H1 (cell line): ENCODE data around the gene GRIP1. TPM values are rescaled to one million over a fixed set of nuclear protein-coding genes. Genes with fewer than 3 reads are reported as not detected.

Source experiments
- CTCF ChIA-PET: fragments of 300-600 bp; sonication (Branson Sonifier 250); formaldehyde crosslinking; loops from one replicate; lab custom pipeline; 2021; ENCODE audit not compliant: partially characterized antibody; lab: Charles Lee
- POLR2A ChIA-PET: fragments of 300-600 bp; sonication (Branson Sonifier 250); formaldehyde crosslinking; loops from one replicate; lab custom pipeline; 2021; ENCODE audit warnings: inconsistent platforms; ENCODE audit not compliant: partially characterized antibody; lab: Charles Lee
- DNase-seq, 2 experiments: peaks; one replicate each; pipeline versions ENCODE4 v3.0.0 to v3.0.0-alpha.2; 2010 to 2022; ENCODE audit warnings: low spot score in 2 of 2, low read depth in 1 of 2, mixed read lengths in 1 of 2
- FAIRE-seq: peaks from 2 replicates; lab custom pipeline; 2011; peaks lifted over from hg19 to GRCh38; lab: Jason Lieb, UNC
- H2AFZ ChIP-seq: 2 replicates; pipeline ENCODE4 v1.8.1; 2012; ENCODE audit warnings: low read length, inconsistent platforms
- H2AK5ac ChIP-seq: 2 replicates; pipeline ENCODE4 v1.6.1; 2013; ENCODE audit warnings: low read depth, low read length
- H2BK120ac ChIP-seq: replicated peaks from 2 replicates; pipeline ENCODE3; 2013; ENCODE audit warnings: low read depth, low read length, inconsistent platforms
- H2BK12ac ChIP-seq: 2 replicates; pipeline ENCODE4 v1.6.1; 2013; ENCODE audit warnings: low read depth, low read length
- H2BK15ac ChIP-seq: 2 replicates; pipeline ENCODE4 v1.6.1; 2013; ENCODE audit warnings: low read length
- H2BK20ac ChIP-seq: 2 replicates; pipeline ENCODE4 v1.6.1; 2013; ENCODE audit warnings: low read length
- H2BK5ac ChIP-seq: 2 replicates; pipeline ENCODE4 v1.6.1; 2013; ENCODE audit warnings: low read depth, low read length
- H3K14ac ChIP-seq: 2 replicates; pipeline ENCODE4 v1.6.1; 2013; ENCODE audit warnings: inconsistent platforms; ENCODE audit not compliant: insufficient read length
- H3K18ac ChIP-seq: 2 replicates; pipeline ENCODE4 v1.6.1; 2013; ENCODE audit warnings: low read length; ENCODE audit errors: extremely low read depth
- H3K23ac ChIP-seq: 2 replicates; pipeline ENCODE4 v1.6.1; 2013; ENCODE audit warnings: inconsistent platforms; ENCODE audit not compliant: insufficient read length
- H3K23me2 ChIP-seq: 2 replicates; pipeline ENCODE4 v1.6.1; 2013; ENCODE audit warnings: low read depth, low read length
- H3K27ac ChIP-seq: 2 replicates; pipeline ENCODE4 v1.6.1; 2011; ENCODE audit warnings: low read depth, low read length, inconsistent platforms
- H3K27me3 ChIP-seq, 4 experiments: replicated peaks in 1 of 4; 1 replicate in 1 of 4; 2 replicates in 3 of 4; pipeline versions ENCODE4 v1.6.1 to v1.8.1; 2011 to 2013; ENCODE audit warnings: low read length in 3 of 4, mild to moderate bottlenecking in 3 of 4, inconsistent platforms in 2 of 4, mixed read lengths in 2 of 4, moderate library complexity in 1 of 4; ENCODE audit not compliant: control insufficient read depth in 3 of 4, insufficient read depth in 3 of 4; ENCODE audit errors: extremely low read depth in 1 of 4
- H3K36me3 ChIP-seq, 4 experiments: 2 replicates each; pipeline versions ENCODE4 v1.6.1 to v1.8.1; 2011 to 2013; ENCODE audit warnings: mild to moderate bottlenecking in 4 of 4, low read length in 3 of 4, moderate library complexity in 2 of 4, control low read depth in 1 of 4, inconsistent platforms in 1 of 4; ENCODE audit not compliant: insufficient read depth in 4 of 4, control insufficient read depth in 2 of 4
- H3K4ac ChIP-seq: replicated peaks from 2 replicates; pipeline ENCODE3; 2013; ENCODE audit warnings: low read length, low read depth, mixed read lengths, inconsistent platforms; ENCODE audit not compliant: insufficient read length
- H3K4me1 ChIP-seq, 4 experiments: replicated peaks in 1 of 4; 1 replicate in 1 of 4; 2 replicates in 3 of 4; pipeline versions ENCODE4 v1.6.1 to v1.8.1; 2011 to 2013; ENCODE audit warnings: low read length in 3 of 4, inconsistent platforms in 2 of 4, mixed read lengths in 1 of 4; ENCODE audit not compliant: insufficient read depth in 4 of 4, control insufficient read depth in 3 of 4
- H3K4me2 ChIP-seq, 2 experiments: 2 replicates each; pipeline versions ENCODE4 v1.6.1 to v1.8.1; 2011 to 2013; ENCODE audit warnings: low read depth in 2 of 2, low read length in 2 of 2, control low read depth in 1 of 2, inconsistent platforms in 1 of 2, mild to moderate bottlenecking in 1 of 2; ENCODE audit not compliant: insufficient read depth in 1 of 2
- H3K4me3 ChIP-seq, 4 experiments: fragments of 200-600, 300-600 bp in 1 of 4; sonication (generic), shearing (Covaris generic), sonication (Bioruptor Twin) in 1 of 4; 2 replicates each; pipeline versions ENCODE4 v1.5.1 to v1.8.1; 2011 to 2016; ENCODE audit warnings: low read length in 4 of 4, low read depth in 3 of 4, control low read depth in 2 of 4, inconsistent platforms in 2 of 4, mild to moderate bottlenecking in 2 of 4, mixed read lengths in 1 of 4, moderate library complexity in 1 of 4; ENCODE audit not compliant: insufficient read depth in 2 of 4; ENCODE audit errors: extremely low read depth in 1 of 4
- H3K56ac ChIP-seq: replicated peaks from 2 replicates; pipeline ENCODE3; 2013; ENCODE audit warnings: low read depth, mild to moderate bottlenecking, mixed read lengths, low read length, inconsistent platforms; ENCODE audit not compliant: insufficient read length
- H3K79me1 ChIP-seq: 2 replicates; pipeline ENCODE4 v1.6.1; 2013; ENCODE audit warnings: low read depth, low read length, control low read depth
- H3K79me2 ChIP-seq, 2 experiments: 2 replicates each; pipeline versions ENCODE4 v1.6.1 to v1.8.1; 2012 to 2013; ENCODE audit warnings: low read length in 2 of 2, mild to moderate bottlenecking in 2 of 2, inconsistent platforms in 1 of 2; ENCODE audit not compliant: insufficient read depth in 2 of 2, control insufficient read depth in 1 of 2
- H3K9ac ChIP-seq, 4 experiments: replicated peaks in 1 of 4; 1 replicate in 1 of 4; 2 replicates in 3 of 4; pipeline versions ENCODE4 v1.6.1 to v1.8.1; 2011 to 2013; ENCODE audit warnings: low read depth in 3 of 4, low read length in 3 of 4, control low read depth in 2 of 4, mild to moderate bottlenecking in 2 of 4, moderate library complexity in 2 of 4, inconsistent platforms in 1 of 4; ENCODE audit errors: extremely low read depth in 1 of 4
- H3K9me3 ChIP-seq, 2 experiments: 2 replicates each; pipeline versions ENCODE4 v1.6.1 to v1.8.1; 2012 to 2013; ENCODE audit warnings: mild to moderate bottlenecking in 2 of 2, moderate library complexity in 2 of 2, control low read depth in 1 of 2, inconsistent platforms in 1 of 2, low read depth in 1 of 2, low read length in 1 of 2, mixed read lengths in 1 of 2; ENCODE audit not compliant: insufficient read depth in 2 of 2
- H4K20me1 ChIP-seq, 2 experiments: replicated peaks in 1 of 2; 2 replicates each; pipeline versions ENCODE3 to v1.8.1; 2011 to 2013; ENCODE audit warnings: inconsistent platforms in 2 of 2, low read length in 2 of 2, mild to moderate bottlenecking in 1 of 2; ENCODE audit not compliant: insufficient read depth in 2 of 2, control insufficient read depth in 1 of 2
- H4K5ac ChIP-seq: 2 replicates; pipeline ENCODE4 v1.6.1; 2013; ENCODE audit warnings: low read length, low read depth, mixed read lengths, inconsistent platforms; ENCODE audit not compliant: insufficient read length
- H4K8ac ChIP-seq: 2 replicates; pipeline ENCODE4 v1.8.0; 2013; ENCODE audit warnings: mild to moderate bottlenecking, moderate library complexity, low read length, inconsistent platforms; ENCODE audit not compliant: insufficient read depth; ENCODE audit errors: extremely low read depth
- H4K91ac ChIP-seq: replicated peaks from 2 replicates; pipeline ENCODE3; 2013; ENCODE audit warnings: low read length, mixed read lengths, inconsistent platforms; ENCODE audit not compliant: insufficient read length
- HDAC2 ChIP-seq, 2 experiments: fragments of 300-600 bp in 1 of 2; sonication (generic) in 1 of 2; IDR thresholded peaks; 2 replicates each; pipeline ENCODE4 v1.6.1; 2011 to 2012; ENCODE audit warnings: low read depth in 2 of 2, low read length in 2 of 2, mild to moderate bottlenecking in 2 of 2, moderate library complexity in 2 of 2, borderline replicate concordance in 1 of 2, inconsistent platforms in 1 of 2
- HDAC6 ChIP-seq: IDR thresholded peaks from one replicate; pipeline ENCODE4 v1.7.1; 2012; ENCODE audit warnings: low read depth, mild to moderate bottlenecking, inconsistent platforms, low read length, moderate library complexity
- KDM4A ChIP-seq: IDR thresholded peaks from one replicate; pipeline ENCODE4 v1.7.1; 2012; ENCODE audit warnings: low read depth, mild to moderate bottlenecking, moderate library complexity, low read length, inconsistent platforms; ENCODE audit not compliant: severe bottlenecking
- NRF1 ChIP-seq: IDR thresholded peaks from 2 replicates; pipeline ENCODE4 v1.6.1; 2011; ENCODE audit warnings: mild to moderate bottlenecking, low read depth, low read length, improper control_type of control experiment
- RFX5 ChIP-seq: IDR thresholded peaks from 2 replicates; pipeline ENCODE4 v1.6.1; 2011; ENCODE audit warnings: low read depth, low read length, improper control_type of control experiment, borderline replicate concordance
- WGBS, 2 experiments: shearing (Covaris generic) in 1 of 2; methylation state at CpG; one replicate each; pipeline versions ENCODE4 v1.1.6 to v1.1.7; 2013 to 2015; ENCODE audit warnings: low lambda C conversion rate in 2 of 2, mixed read lengths in 2 of 2, inconsistent platforms in 1 of 2, low coverage in 1 of 2, missing lambda C conversion rate in 1 of 2; ENCODE audit not compliant: insufficient replicate concordance in 2 of 2, insufficient coverage in 1 of 2, insufficient read length in 1 of 2; ENCODE audit errors: extremely low coverage in 1 of 2, missing lambda C conversion rate in 1 of 2; 5-methylcytosine and 5-hydroxymethylcytosine counted together
- polyA plus RNA-seq, 7 experiments: library from polyadenylated mRNA; depleted of rRNA in 3 of 7; stranded (reverse) in 5 of 7; unstranded in 2 of 7; fragments of >200 nt in 5 of 7; fragments of 200-250 nt in 2 of 7; gene quantifications; 1 replicate in 5 of 7; 2 replicates in 1 of 7; 4 replicates in 1 of 7; pipeline versions ENCODE4 v1.2.1 to v1.2.3, GENCODE V29; 2011 to 2013; ENCODE audit warnings: missing spikeins in 2 of 7, mixed read lengths in 2 of 7
- total RNA-seq: library from RNA; stranded (reverse); fragmentation: NEBNext Ultra II Directional; extraction: Animal tissue kit (Norgen Biotek cat#: 25700); gene quantifications from 2 replicates; pipeline ENCODE4 v1.2.1, GENCODE V29; 2021

The GRIP1 gene
- total and polyA plus RNA-seq, 2 of the 8 experiments (the other 6 are each of a cell fraction or from before 2014, with no cell fraction given): 4.5 to 27.3 TPM

DNA sequence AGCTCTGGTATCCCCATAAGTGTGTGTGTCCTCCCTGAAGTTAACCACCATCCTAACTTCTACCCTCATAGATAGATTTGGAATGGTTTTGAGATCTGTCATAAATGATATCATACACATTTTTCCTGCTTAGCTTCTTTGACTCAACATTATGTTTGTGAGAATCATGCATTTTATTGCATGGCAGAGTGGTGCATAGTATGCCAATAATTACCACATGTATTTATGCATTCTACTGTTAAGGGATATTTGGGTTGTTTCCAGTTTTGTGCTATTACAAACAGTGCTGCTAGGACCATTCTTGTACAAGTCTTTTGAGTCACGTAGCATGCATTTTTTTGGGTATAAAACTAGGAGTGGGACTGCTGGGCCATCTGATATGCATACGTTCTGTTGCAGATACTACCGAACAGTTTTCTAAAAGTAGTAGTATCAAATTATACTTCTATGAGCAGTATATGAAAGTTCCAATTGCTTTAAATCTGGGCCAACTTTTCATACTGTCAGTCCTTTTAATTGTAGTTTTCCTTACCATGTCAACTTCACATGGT lies 13.4 kb downstream of the GRIP1 start:
- FAIRE-seq (no peak), DNase-seq (no peak)
- Histone ChIP-seq H4K91ac (no peak overlapping the region), H3K4me2 (no peak overlapping the region), H2BK15ac (no peak overlapping the region), H3K23ac (no peak overlapping the region), H3K79me1 (no peaks in the 10 kb centered on the region), H4K8ac (no peak overlapping the region), H3K56ac (no peak overlapping the region), H3K14ac (no peak overlapping the region), H3K9me3 (no peaks in the 10 kb centered on the region), H4K20me1 (no peaks in the 10 kb centered on the region), H3K9ac (no peak overlapping the region), H3K4ac (no peak overlapping the region), H2BK5ac (no peak overlapping the region), H3K79me2 (no peaks in the 10 kb centered on the region), H3K36me3 (no peaks in the 10 kb centered on the region), H2BK120ac (no peak overlapping the region), H3K27me3 (no peaks in the 10 kb centered on the region), H3K27ac (no peak overlapping the region), H2BK12ac (no peak overlapping the region), H4K5ac (no peak overlapping the region), H2AK5ac (no peak overlapping the region), H2BK20ac (no peak overlapping the region), H3K18ac (no peak overlapping the region), H3K4me1 (no peaks in the 10 kb centered on the region), H3K23me2 (no peaks in the 10 kb centered on the region), H2AFZ (no peak overlapping the region), H3K4me3 (no peak overlapping the region)
- POLR2A ChIA-PET: no interaction called here
- TF ChIP-seq RFX5: no peak
- no peak for TF ChIP-seq HDAC2 (IDR thresholded peaks at IDR 0.05; ENCODE audit: borderline replicate concordance in 1 of 2, low read depth in 2 of 2, low read length in 2 of 2)
- no peak for TF ChIP-seq KDM4A
- no peak for TF ChIP-seq HDAC6
- TF ChIP-seq NRF1: no peak
- CTCF ChIA-PET: no interaction called here
- 85% methylated on average over 3 of the region's 3 CpGs; no CpG with 5 or more reads in 1 of the 2 experiments for WGBS, 2 experiments
